ENCODE measurements around the gene C1S. TPM values are rescaled to one million over a fixed set of nuclear protein-coding genes. Genes with fewer than 3 reads are reported as not detected.
A peak's percentile ranks its signal among the peaks of the same experiment; 100 is the strongest.

C1S gene
- total RNA-seq, 4 donors from 2014 or later = 103 to 191 (median 117) TPM

DNA sequence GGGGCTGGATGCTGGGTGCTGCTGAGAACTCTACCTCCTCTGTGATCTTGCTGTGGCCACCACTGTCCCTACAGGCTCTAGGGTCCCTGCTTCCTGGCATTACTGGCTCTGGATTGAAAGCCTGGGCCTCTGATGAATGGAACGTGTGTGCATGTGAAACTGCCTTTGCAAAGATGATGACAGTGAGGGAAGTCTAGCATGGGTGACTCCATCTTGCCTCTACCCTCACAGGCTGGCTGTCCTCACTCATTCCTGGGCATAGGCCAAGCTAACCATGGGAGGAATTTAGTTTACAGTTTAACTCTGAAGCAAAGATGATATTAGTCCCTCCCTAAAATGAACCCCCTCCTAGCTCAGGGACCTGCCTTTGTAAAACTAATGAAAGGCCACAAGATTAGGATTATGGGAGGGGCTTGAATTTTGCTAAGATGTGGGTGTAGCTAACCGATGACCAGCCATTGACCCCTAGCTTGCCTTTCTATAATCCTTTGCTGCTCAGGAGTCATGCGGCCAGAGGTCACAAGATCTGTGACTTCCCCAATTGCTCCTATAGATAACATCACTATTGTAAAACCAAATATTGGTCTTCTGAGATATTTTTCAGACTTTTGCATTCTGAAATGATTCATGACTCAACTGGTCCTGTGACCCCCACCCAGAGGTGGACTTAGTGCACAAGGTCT, 2.2 kb upstream of the C1S start:
- H3K27me3 ChIP-seq = peaks cover 2% of the 10 kb centered on the region
- no peak overlapping the region for H3K27ac ChIP-seq
- in situ Hi-C loops (cut with MboI; ENCODE audit: low pct_ligation_motif_present in 1 of 4, low pct_unique_long_range_greater_than_20kb in 1 of 4, low sequenced_read_pairs in 3 of 4) = no loop called here
- H3K4me1 ChIP-seq = peaks cover 0 to 14% (median 8%) of the 10 kb centered on the region in 4 donors
- TF ChIP-seq POLR2AphosphoS5 (IDR thresholded peaks at IDR 0.05) = no peak
- no peak for TF ChIP-seq POLR2A (IDR thresholded peaks at IDR 0.05)
- no peak for TF ChIP-seq EP300 (IDR thresholded peaks at IDR 0.05; ENCODE audit: low read depth)
- TF ChIP-seq, protein P1, sequence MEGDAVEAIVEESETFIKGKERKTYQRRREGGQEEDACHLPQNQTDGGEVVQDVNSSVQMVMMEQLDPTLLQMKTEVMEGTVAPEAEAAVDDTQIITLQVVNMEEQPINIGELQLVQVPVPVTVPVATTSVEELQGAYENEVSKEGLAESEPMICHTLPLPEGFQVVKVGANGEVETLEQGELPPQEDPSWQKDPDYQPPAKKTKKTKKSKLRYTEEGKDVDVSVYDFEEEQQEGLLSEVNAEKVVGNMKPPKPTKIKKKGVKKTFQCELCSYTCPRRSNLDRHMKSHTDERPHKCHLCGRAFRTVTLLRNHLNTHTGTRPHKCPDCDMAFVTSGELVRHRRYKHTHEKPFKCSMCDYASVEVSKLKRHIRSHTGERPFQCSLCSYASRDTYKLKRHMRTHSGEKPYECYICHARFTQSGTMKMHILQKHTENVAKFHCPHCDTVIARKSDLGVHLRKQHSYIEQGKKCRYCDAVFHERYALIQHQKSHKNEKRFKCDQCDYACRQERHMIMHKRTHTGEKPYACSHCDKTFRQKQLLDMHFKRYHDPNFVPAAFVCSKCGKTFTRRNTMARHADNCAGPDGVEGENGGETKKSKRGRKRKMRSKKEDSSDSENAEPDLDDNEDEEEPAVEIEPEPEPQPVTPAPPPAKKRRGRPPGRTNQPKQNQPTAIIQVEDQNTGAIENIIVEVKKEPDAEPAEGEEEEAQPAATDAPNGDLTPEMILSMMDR (IDR thresholded peaks at IDR 0.05) = no peak
- 85% methylated on average over 3 of the region's 3 CpGs; no CpG with 5 or more reads in 1 of the 2 donors for WGBS, 2 donors (ENCODE audit: low coverage in 1 of 2)
- H3K4me3 ChIP-seq = no peak overlapping the region
- intact Hi-C loops (cut with DNase I; ENCODE audit: low total_unique reads) = no loop called here
- no peaks in the 10 kb centered on the region for H3K36me3 ChIP-seq
- DNase-seq = no peak
- no peaks in the 10 kb centered on the region for H3K9me3 ChIP-seq

DNA sequence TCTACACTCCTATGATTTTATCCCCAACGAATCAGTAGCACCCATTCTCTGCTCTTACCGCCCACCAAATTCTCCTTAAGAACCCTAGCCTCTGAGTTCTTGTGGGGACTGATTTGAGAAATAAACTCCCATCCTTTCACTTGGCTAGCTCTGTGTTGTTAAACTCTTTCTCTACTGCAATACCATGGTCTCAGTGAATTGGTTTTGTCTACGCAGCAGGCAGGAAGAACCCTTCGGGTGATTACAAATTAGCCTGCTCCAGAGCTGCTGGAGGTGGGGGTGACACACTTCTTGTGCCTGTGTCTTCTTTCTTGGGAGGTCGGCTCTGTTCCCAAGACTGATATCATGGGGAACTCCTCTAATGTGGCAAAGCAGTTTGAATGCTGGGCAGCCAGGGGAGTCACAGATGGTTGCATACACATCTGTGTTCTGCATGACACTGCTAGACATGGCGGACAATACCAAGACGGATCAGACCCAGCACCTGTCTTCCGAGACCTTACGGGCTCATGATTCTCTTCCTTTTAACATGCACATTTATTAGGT, 1.6 kb upstream of the C1S start:
- Histone ChIP-seq H3K27me3 (no peaks in the 10 kb centered on the region), H3K9me3 (no peaks in the 10 kb centered on the region), H3K4me1 (peaks cover 0 to 20% (median 8%) of the 10 kb centered on the region in 4 donors), H3K27ac (no peak overlapping the region), H3K4me3 (no peak overlapping the region), H3K36me3 (no peaks in the 10 kb centered on the region)
- in situ Hi-C loops (cut with MboI; ENCODE audit: low pct_ligation_motif_present in 1 of 4, low pct_unique_long_range_greater_than_20kb in 1 of 4, low sequenced_read_pairs in 3 of 4) (no loop called here), intact Hi-C loops (cut with DNase I; ENCODE audit: low total_unique reads) (no loop called here)
- no peak for DNase-seq
- TF ChIP-seq, protein P1 (IDR thresholded peaks at IDR 0.05) = no peak
- TF ChIP-seq POLR2AphosphoS5 (IDR thresholded peaks at IDR 0.05) (no peak), POLR2A (IDR thresholded peaks at IDR 0.05) (no peak), EP300 (IDR thresholded peaks at IDR 0.05; ENCODE audit: low read depth) (no peak)
- 93 to 95% methylated on average over 6 to 9 of the region's 9 CpGs for WGBS, 2 donors (ENCODE audit: low coverage in 1 of 2)

DNA sequence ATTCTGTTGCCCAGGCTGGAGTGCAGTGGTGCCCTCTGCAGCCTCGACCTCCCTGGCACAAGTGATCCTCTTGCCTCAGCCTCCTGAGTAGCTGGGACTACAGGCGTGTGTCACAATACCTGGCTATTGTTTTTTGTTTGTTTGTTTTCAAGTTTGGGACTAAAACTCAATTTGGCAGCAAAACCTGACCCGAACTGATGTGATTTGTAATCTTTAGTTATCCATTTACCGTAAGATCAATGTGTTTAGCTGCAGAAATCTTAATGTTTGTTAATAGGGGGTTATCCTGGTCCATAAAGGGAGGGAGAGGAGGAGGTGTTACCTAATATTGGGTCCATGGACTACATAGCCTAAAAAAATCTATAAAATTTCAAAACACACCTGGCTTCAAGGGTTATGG, 738 bp upstream of the C1S start:
- no peak for DNase-seq
- in situ Hi-C loops (cut with MboI; ENCODE audit: low pct_ligation_motif_present in 1 of 4, low pct_unique_long_range_greater_than_20kb in 1 of 4, low sequenced_read_pairs in 3 of 4) = no loop called here
- Histone ChIP-seq H3K4me1 (peaks cover 0 to 20% (median 8%) of the 10 kb centered on the region in 4 donors), H3K27ac (peak overlapping the region; percentile 66 to 85 (median 78)), H3K4me3 (no peak overlapping the region), H3K27me3 (no peaks in the 10 kb centered on the region), H3K36me3 (no peaks in the 10 kb centered on the region), H3K9me3 (no peaks in the 10 kb centered on the region)
- intact Hi-C loops (cut with DNase I; ENCODE audit: low total_unique reads) = loop anchor here (2.0 kb wide), 2 partner anchors 33 to 49 kb away; partner anchors contain the start of genes C1R and C1RL
- WGBS, 2 donors (ENCODE audit: low coverage in 1 of 2) = 81 to 88% methylated on average over 4 of the region's 4 CpGs
- TF ChIP-seq EP300 (IDR thresholded peaks at IDR 0.05; ENCODE audit: low read depth) = no peak

DNA sequence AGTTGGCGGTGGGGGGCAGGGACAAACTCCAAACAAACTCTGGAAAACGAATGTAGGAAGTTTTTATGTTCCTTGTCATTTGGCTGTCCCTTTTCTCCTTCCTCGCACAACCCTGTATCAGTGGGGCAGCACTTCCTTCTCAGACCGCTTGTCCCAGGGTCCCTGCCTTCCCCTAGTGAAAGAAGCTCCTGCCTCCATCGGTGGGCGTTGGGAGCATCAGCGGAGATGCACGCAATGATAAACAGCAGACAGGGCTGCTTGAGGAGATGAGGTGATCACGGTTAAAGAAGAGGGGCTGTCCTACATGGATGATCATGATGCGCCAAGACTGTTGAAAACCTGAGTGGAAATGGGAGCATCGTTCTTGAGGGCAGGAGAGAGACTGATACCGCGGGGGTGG, 620 bp downstream of the C1S start:
- Histone ChIP-seq H3K4me1 (peaks cover 0 to 20% (median 8%) of the 10 kb centered on the region in 4 donors), H3K9me3 (no peaks in the 10 kb centered on the region), H3K27ac (peak overlapping the region; percentile 72 to 85 (median 82)), H3K36me3 (no peaks in the 10 kb centered on the region), H3K27me3 (no peaks in the 10 kb centered on the region), H3K4me3 (peak overlapping the region; percentile 14 to 49 (median 24))
- no peak for TF ChIP-seq POLR2A (IDR thresholded peaks at IDR 0.05)
- no peak for TF ChIP-seq EP300 (IDR thresholded peaks at IDR 0.05; ENCODE audit: low read depth)
- no peak for TF ChIP-seq POLR2AphosphoS5 (IDR thresholded peaks at IDR 0.05)
- TF ChIP-seq, protein P1 (IDR thresholded peaks at IDR 0.05) = no peak
- no peak for DNase-seq
- in situ Hi-C loops (cut with MboI; ENCODE audit: low pct_ligation_motif_present in 1 of 4, low pct_unique_long_range_greater_than_20kb in 1 of 4, low sequenced_read_pairs in 3 of 4) (no loop called here), intact Hi-C loops (cut with DNase I; ENCODE audit: low total_unique reads) (loop anchor here (2.0 kb wide), 2 partner anchors 32 to 48 kb away; partner anchors contain the start of genes C1R and C1RL)
- WGBS, 2 donors (ENCODE audit: low coverage in 1 of 2) = 43 to 64% methylated on average over 10 to 13 of the region's 13 CpGs
